ENCODE results near the gene LINC00305.

GRCh38 chr18:64052772-64053171 lies 96.1 kb downstream of the LINC00305 start:
- no peak for TF ChIP-seq EZH2 (IDR thresholded peaks at IDR 0.05; ENCODE audit: insufficient read depth, poor library complexity, severe bottlenecking)
- no peak for TF ChIP-seq EZH2phosphoT487 (IDR thresholded peaks at IDR 0.05; ENCODE audit: insufficient read depth, low read depth)

Measured in GM23248 (cell line).